Sigmoid colon (tissue), 7 donors: ENCODE data around the gene CXCL12. TPM values are rescaled to one million over a fixed set of nuclear protein-coding genes. Genes with fewer than 3 reads are reported as not detected.

Source experiments
- DNase-seq: peaks from one replicate; pipeline ENCODE4 v3.0.0-alpha.2; 2019
- H3K27ac ChIP-seq, 4 donors: fragments of 200-600 bp; sonication (generic); one replicate each; pipeline ENCODE4 v1.5.1; 2016 to 2019; ENCODE audit warnings: mild to moderate bottlenecking in 1 of 4
- H3K27me3 ChIP-seq, 3 donors: fragments of 200-600 bp; sonication (generic); one replicate each; pipeline ENCODE4 v1.5.1; 2019; ENCODE audit warnings: mild to moderate bottlenecking in 1 of 3
- H3K36me3 ChIP-seq, 4 donors: fragments of 200-600 bp; sonication (generic); one replicate each; pipeline ENCODE4 v1.5.1; 2016 to 2019
- H3K4me1 ChIP-seq, 4 donors: fragments of 200-600 bp; sonication (generic); one replicate each; pipeline ENCODE4 v1.5.1; 2017 to 2019
- H3K4me3 ChIP-seq, 4 donors: fragments of 200-600 bp; sonication (generic); one replicate each; pipeline ENCODE4 v1.5.1; 2017 to 2019; ENCODE audit warnings: mild to moderate bottlenecking in 2 of 4, moderate library complexity in 1 of 4
- H3K9me3 ChIP-seq, 4 donors: fragments of 200-600 bp in 3 of 4; sonication (generic) in 3 of 4; one replicate each; pipeline versions ENCODE4 v1.5.1 to v1.6.1; 2013 to 2019
- EP300 ChIP-seq, 4 donors: sonication (generic); formaldehyde crosslinking; IDR thresholded peaks; one replicate each; pipeline ENCODE4 v1.6.1; 2017; ENCODE audit warnings: antibody characterized with exemption in 4 of 4
- POLR2A ChIP-seq, 2 donors: fragments of 450-650 bp; IDR thresholded peaks; one replicate each; pipeline ENCODE4 v1.6.1; 2016; ENCODE audit warnings: antibody characterized with exemption in 2 of 2, mild to moderate bottlenecking in 2 of 2, moderate library complexity in 2 of 2
- POLR2AphosphoS5 ChIP-seq, 4 donors: sonication (generic); formaldehyde crosslinking; IDR thresholded peaks; one replicate each; pipeline ENCODE4 v1.6.1; 2017; ENCODE audit warnings: antibody characterized with exemption in 4 of 4
- WGBS, 2 donors: extraction: QIAGEN DNeasy Blood & Tissue Kit; methylation state at CpG; one replicate each; pipeline ENCODE4 v1.1.7; 2013; 5-methylcytosine and 5-hydroxymethylcytosine counted together
- intact Hi-C: fragments of 100-400 bp; cut with DNase I; formaldehyde crosslinking; loops from one replicate; pipeline ENCODE4 v1.15.1; 2023
- polyA plus RNA-seq, 3 donors: library from polyadenylated mRNA; stranded (reverse); fragments of 200-250 nt; gene quantifications; one replicate each; pipeline ENCODE4 v1.2.3, GENCODE V29; 2013
- total RNA-seq, 4 donors: library from RNA; depleted of rRNA; stranded (reverse); fragments of >200 nt; gene quantifications; one replicate each; pipeline ENCODE4 v1.1.0, GENCODE V29; 2016
- TF ChIP-seq, protein P1 (sequence below), 4 experiments: fragments of 450-650 bp in 3 of 4; fragments of 200-600 bp in 1 of 4; IDR thresholded peaks; one replicate each; pipeline ENCODE4 v1.5.1; 2016 to 2019; ENCODE audit warnings: antibody characterized with exemption in 4 of 4, mild to moderate bottlenecking in 3 of 4, moderate library complexity in 2 of 4
- donor health status: healthy with polysubstance abuse.
- donor health status: Bipolar disorder and iron deficiency.
- donor health status: healthy.

The CXCL12 gene
- total and polyA plus RNA-seq, 7 donors = 13.6 to 111 (median 72.1) TPM

DNA sequence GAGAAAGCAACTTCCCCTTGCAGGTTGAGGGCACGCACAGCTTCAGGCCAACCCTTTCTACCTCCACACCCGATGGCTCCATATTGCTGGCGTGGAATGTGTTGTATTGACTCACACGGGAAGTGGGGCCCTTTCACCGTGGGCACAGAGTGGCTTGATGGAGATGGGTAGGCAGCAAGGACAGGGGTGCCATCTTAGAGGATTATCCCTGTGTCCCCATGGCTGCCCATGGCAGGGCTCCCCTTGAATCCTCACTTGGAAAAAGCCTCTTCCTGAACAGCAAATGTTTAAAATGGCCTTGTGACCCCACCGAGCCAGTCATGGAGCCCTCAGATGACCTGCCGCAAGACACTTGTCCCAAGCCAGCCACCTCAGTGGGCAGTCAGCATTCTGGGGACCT is 31.2 kb downstream of the CXCL12 start:
- Histone ChIP-seq H3K36me3 (no peaks in the 10 kb centered on the region), H3K27me3 (no peaks in the 10 kb centered on the region), H3K9me3 (no peaks in the 10 kb centered on the region), H3K27ac (no peak overlapping the region), H3K4me3 (no peak overlapping the region), H3K4me1 (peaks cover 0 to 18% (median 3%) of the 10 kb centered on the region in 4 donors)
- DNase-seq = peak; percentile 39
- no peak for TF ChIP-seq POLR2AphosphoS5 (IDR thresholded peaks at IDR 0.05)
- TF ChIP-seq, protein P1, sequence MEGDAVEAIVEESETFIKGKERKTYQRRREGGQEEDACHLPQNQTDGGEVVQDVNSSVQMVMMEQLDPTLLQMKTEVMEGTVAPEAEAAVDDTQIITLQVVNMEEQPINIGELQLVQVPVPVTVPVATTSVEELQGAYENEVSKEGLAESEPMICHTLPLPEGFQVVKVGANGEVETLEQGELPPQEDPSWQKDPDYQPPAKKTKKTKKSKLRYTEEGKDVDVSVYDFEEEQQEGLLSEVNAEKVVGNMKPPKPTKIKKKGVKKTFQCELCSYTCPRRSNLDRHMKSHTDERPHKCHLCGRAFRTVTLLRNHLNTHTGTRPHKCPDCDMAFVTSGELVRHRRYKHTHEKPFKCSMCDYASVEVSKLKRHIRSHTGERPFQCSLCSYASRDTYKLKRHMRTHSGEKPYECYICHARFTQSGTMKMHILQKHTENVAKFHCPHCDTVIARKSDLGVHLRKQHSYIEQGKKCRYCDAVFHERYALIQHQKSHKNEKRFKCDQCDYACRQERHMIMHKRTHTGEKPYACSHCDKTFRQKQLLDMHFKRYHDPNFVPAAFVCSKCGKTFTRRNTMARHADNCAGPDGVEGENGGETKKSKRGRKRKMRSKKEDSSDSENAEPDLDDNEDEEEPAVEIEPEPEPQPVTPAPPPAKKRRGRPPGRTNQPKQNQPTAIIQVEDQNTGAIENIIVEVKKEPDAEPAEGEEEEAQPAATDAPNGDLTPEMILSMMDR (IDR thresholded peaks at IDR 0.05) = no peak
- no peak for TF ChIP-seq EP300 (IDR thresholded peaks at IDR 0.05)
- no peak for TF ChIP-seq POLR2A (IDR thresholded peaks at IDR 0.05)
- intact Hi-C loops = no loop called here
- WGBS, 2 donors = 93 to 94% methylated on average over 7 of the region's 7 CpGs

DNA sequence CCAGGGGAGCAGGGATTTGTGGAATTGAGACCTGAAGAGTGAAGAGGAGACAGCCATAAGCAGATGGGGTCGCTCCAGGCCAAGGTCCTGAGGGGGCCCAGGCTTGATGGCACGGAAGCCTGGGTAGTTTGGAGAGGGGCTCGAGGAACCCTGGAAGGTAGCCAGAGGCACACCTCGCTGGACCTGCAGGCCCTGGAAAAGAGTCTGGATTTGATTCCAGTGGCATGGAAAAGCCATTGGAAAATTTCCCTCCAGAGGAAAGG is 31.8 kb downstream of the CXCL12 start:
- H3K4me3 ChIP-seq = no peak overlapping the region
- no peak overlapping the region for H3K27ac ChIP-seq
- no peaks in the 10 kb centered on the region for H3K27me3 ChIP-seq
- peaks cover 0 to 11% (median 1%) of the 10 kb centered on the region in 4 donors for H3K4me1 ChIP-seq
- TF ChIP-seq EP300 (IDR thresholded peaks at IDR 0.05) = no peak
- TF ChIP-seq POLR2AphosphoS5 (IDR thresholded peaks at IDR 0.05) = no peak
- TF ChIP-seq, protein P1 (IDR thresholded peaks at IDR 0.05) = no peak
- TF ChIP-seq POLR2A (IDR thresholded peaks at IDR 0.05) = no peak
- 93 to 96% methylated on average over 4 of the region's 4 CpGs for WGBS, 2 donors
- H3K9me3 ChIP-seq = no peaks in the 10 kb centered on the region
- DNase-seq = peak; percentile 51
- no peaks in the 10 kb centered on the region for H3K36me3 ChIP-seq
- intact Hi-C loops = no loop called here

DNA sequence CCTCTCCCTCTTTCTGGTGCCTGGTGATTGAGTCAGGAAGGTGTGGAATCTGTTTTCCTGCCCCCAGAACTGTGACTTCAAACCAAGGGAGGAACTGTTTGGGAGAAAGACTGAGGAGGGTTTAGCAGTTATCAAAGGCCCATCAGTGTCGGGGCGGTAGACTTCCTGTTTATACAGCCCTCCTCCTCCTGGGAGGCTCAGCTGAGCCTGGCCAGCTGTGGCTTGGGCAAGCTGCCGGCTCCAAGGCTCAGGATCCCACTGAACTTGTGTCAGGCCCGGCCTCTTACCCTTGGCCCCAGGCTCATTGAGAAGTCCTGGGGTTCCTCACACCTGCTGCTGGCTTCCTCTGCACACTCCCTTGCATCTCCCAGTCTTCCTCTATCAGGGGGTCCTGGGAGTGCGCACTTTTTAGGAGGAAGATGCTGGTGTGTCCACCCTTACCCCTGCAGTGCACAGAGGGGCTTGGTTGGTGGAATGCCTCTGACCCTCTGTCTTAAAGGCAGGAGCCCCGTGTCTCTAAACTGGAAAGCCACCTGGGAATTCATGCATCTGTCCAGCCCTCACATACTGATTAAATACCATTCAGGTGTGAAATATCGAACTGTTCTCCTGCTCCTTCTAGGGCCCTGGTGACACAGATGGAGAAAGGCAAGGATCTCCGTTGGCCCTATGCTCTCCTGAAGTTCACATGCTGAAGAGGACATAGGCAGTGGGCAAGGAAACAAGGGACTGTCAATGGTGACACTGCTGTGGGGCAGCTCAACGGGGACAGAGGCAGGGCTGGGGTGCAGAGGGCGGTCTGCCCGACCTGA is 32.4 kb downstream of the CXCL12 start:
- Histone ChIP-seq H3K4me3 (no peak overlapping the region), H3K27me3 (no peaks in the 10 kb centered on the region), H3K36me3 (no peaks in the 10 kb centered on the region), H3K27ac (no peak overlapping the region), H3K9me3 (no peaks in the 10 kb centered on the region), H3K4me1 (peaks cover 0 to 6% (median 0%) of the 10 kb centered on the region in 4 donors)
- no peak for TF ChIP-seq EP300 (IDR thresholded peaks at IDR 0.05)
- no peak for TF ChIP-seq POLR2A (IDR thresholded peaks at IDR 0.05)
- TF ChIP-seq, protein P1 (IDR thresholded peaks at IDR 0.05) = no peak
- TF ChIP-seq POLR2AphosphoS5 (IDR thresholded peaks at IDR 0.05) = no peak
- DNase-seq = peak; percentile 89
- WGBS, 2 donors = 67 to 79% methylated on average over 11 of the region's 11 CpGs
- intact Hi-C loops = no loop called here

GRCh38 chr10:44348496-44348895 is 36.4 kb downstream of the CXCL12 start:
- Histone ChIP-seq H3K4me1 (peaks cover 0 to 6% (median 0%) of the 10 kb centered on the region in 4 donors), H3K27ac (no peak overlapping the region), H3K9me3 (no peaks in the 10 kb centered on the region), H3K36me3 (no peaks in the 10 kb centered on the region), H3K4me3 (no peak overlapping the region), H3K27me3 (no peaks in the 10 kb centered on the region)
- intact Hi-C loops = no loop called here
- TF ChIP-seq, protein P1 (IDR thresholded peaks at IDR 0.05) = no peak
- 95% methylated on average over 5 of the region's 5 CpGs for WGBS, 2 donors
- DNase-seq = peak; percentile 41
